ENCODE data around the gene C1GALT1.

C1GALT1 gene

DNA sequence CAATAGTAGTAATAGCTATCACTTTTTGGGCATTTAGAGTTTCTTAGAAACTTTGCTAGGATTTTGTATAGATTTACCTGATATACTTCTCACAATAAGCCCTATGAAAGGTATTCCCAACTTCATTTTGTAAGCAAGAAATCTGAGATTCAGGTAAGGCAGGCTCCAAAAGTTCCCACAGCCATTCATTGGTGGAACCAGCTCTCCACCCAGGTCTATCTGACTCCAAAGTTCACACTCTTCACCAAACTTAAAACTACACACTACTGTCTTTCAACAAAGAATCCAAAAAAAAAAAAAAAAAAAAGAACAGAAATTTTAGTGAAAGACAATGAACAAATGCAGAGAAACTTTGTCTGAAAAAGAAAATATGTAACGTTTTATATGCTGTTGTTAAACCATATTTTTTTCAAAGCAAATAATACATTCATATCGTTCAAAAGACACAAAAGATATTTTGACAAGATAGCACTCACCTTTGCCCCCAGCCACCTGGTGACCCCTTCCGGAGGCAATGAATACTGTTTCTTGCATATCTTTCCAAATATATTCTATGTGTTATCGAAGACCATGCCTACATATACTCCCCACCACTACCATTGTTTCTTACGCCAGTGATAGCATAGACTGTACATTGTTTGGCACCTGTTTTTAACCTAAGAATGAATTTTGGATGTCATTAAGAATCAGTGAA, 108.2 kb downstream of the C1GALT1 start:
- no peak for DNase-seq

DNA sequence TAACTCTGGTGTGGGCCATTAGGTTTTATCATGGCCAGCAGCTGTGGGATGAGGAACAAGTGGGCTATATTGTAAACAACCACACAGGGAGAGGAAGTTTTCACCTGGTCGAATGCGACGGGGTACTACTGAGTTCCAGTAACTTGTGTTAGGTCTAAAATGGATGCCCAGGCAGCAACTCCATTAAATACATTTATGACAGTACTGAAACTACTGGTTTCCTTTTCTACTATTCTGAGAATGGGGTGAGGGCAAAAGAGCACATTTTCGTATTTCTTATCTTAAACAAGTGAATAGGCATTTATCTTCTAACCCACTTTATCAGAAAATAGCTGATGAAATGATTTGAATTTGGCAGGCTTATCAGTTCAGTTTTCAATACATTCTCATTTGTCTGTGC, 109.7 kb downstream of the C1GALT1 start:
- no peak for DNase-seq

DNA sequence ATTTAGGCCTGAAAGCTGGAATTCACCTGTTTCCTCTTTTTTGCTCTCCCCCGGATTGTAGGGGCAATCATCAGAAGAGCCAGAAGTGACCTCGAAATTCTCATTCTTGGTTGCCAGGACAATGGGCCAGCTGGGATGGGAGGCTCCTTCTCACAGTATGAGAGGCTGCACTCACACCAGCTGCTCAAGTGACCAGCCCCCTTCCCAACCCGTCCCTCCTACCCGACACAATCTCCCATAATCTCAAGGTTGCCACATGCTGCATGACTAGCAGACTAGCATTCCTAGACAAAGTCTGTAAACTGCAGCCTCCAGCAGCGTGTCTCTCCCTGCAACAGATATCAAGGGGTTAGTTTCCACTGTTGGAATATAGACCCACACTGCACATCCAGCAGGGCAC, 110.3 kb downstream of the C1GALT1 start:
- no peak for DNase-seq

DNA sequence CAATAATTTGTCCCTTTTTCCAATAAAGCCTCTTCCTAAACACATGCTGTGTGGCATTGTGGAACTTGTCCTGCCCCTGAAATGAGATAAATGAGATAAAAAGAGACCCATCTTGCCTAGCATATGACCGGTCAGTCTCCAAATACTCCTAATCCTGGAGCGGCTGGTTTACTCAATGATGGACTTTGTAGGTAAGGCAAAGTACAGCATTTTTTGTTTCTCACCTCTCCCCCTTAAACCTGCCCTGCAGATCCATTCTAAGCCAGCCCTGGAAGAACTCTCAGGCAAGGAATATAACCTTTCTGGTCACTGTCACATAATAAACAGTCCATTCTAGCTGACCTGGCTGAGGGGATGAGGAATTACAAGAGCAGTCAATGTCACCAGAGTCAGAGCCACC, 110.7 kb downstream of the C1GALT1 start:
- DNase-seq, result no peak

DNA sequence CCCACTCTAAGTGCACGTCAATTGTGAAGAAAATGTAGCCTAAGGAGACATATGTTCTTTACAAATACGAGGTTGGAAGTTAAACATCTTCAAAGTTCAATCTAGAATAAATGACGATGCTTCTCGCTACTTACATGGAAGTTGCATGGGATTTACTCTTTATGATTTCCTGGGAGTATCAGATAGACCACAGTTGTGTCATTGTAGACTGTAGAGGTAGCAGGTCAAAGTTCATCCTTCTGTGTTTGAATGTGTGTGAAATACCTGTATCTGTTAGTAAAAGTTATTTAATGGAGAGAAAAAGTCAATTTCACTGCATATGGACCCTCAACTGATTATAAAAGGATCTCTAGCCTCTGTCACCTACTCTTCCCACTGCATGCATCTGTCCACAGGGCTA, 112.6 kb downstream of the C1GALT1 start:
- DNase-seq, result no peak
